K562 (cell line): ENCODE results near the gene ECT2. TPM values are rescaled to one million over a fixed set of nuclear protein-coding genes. Genes with fewer than 3 reads are reported as not detected.

Experiments used
- BHLHE40 ChIP-seq: IDR thresholded peaks from 2 replicates; pipeline ENCODE4 v1.6.1; 2011; ENCODE audit warnings: low read length, improper control_type of control experiment
- ETV1 ChIP-seq: fragments of 450-650 bp; conservative IDR thresholded peaks from 2 replicates; pipeline ENCODE4 v1.6.1; 2016; ENCODE audit warnings: missing genetic modification characterization, control low read depth, low read depth, missing compliant biosample characterization
- FOXP1 ChIP-seq: sonication (generic); formaldehyde crosslinking; IDR thresholded peaks from 2 replicates; pipeline ENCODE4 v1.8.0; 2022; ENCODE audit warnings: mild to moderate bottlenecking, missing genetic modification reagents
- GATAD2A ChIP-seq: fragments of 450-650 bp; IDR thresholded peaks from 2 replicates; pipeline ENCODE4 v1.6.1; 2017
- IRF2 ChIP-seq: sonication (generic); formaldehyde crosslinking; IDR thresholded peaks from 2 replicates; pipeline ENCODE4 v1.8.1; 2022; ENCODE audit warnings: mild to moderate bottlenecking, missing genetic modification reagents
- MEF2A ChIP-seq: IDR thresholded peaks from 2 replicates; pipeline ENCODE4 v1.6.1; 2011; ENCODE audit warnings: low read depth, mild to moderate bottlenecking, low read length, moderate library complexity; ENCODE audit not compliant: control insufficient read depth
- POLR2H ChIP-seq: IDR thresholded peaks from 2 replicates; pipeline ENCODE4 v1.6.1; 2016; ENCODE audit warnings: missing genetic modification characterization, low read depth, mild to moderate bottlenecking, control low read depth, missing compliant biosample characterization, moderate library complexity
- polyA plus RNA-seq, 8 experiments: library from polyadenylated mRNA; depleted of rRNA in 4 of 8; stranded (reverse) in 5 of 8; unstranded in 3 of 8; fragments of >200 nt; fragmentation: Nextera tagmentation in 2 of 8; fragmentation: Illumina TruSeq in 1 of 8; extraction: Ambion mirVana in 2 of 8; extraction: Trizol in 1 of 8; gene quantifications; 2 replicates each; pipeline versions ENCODE4 v1.2.1 to v1.2.3, GENCODE V29; 2011 to 2014; ENCODE audit warnings: inconsistent platforms in 1 of 8, missing spikeins in 1 of 8
- total RNA-seq, 7 experiments: library from RNA; depleted of rRNA in 6 of 7; stranded (reverse); fragments of >200 nt in 6 of 7; fragmentation: Illumina TruSeq in 2 of 7; extraction: Trizol in 2 of 7; gene quantifications; 2 replicates each; pipeline versions ENCODE4 v1.2.1 to v1.2.3, GENCODE V29; 2011 to 2021; ENCODE audit warnings: low replicate concordance in 1 of 7
- TF ChIP-seq, protein P1 (sequence below): IDR thresholded peaks from 3 replicates; pipeline ENCODE4 v1.6.1; 2011; ENCODE audit warnings: borderline replicate concordance, mild to moderate bottlenecking, moderate library complexity; ENCODE audit not compliant: insufficient read length; ENCODE audit errors: extremely low read depth

The ECT2 gene
- total and polyA plus RNA-seq, 9 of the 15 experiments (the other 6 are each of a cell fraction or from before 2014, with no cell fraction given), result 19.0 to 53.0 (median 36.5) TPM

DNA sequence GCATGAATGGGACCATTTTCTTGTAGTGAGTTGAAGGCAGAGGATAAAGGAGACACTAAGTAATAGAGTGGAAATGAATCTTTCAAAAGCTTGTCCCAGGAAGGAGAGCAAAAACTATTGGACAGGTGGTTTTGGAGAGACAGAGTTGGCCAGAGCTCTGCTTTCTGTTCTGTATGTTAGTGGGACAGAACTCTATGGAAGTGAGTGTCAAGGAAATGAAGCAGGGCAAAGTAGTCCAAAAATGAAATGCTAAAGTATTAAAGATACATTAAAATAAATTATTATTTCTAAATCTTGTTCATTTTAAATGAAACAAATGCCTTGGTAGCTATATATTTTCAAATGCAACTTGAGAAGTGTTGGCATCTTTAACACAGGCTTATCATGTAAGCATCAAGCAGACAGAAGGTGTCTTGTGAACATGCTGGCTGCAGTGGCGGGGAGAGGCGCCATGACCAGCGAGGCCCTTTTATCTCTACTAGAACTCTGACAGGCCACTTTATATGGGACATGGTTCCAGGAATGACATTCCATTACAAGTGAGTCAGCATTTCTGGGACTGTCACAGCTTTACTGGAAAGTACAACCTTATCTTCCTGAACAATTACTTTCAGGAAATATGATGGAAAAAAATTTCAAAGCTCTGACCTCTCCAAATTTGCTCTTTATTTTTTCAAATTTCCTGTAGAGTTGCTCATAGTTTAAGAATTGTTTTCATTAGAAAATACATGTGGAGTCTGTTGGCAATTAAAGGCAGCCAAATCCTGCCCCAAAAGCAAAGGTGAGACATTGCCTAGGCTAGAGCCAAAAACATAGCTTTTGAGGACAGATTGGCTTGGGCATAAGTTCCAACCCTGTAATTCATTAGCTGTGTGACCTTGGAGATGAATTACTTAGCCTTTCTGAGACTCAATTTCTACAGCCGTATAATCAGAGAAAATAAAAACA lies 106.5 kb downstream of the ECT2 start (continued):
- TF ChIP-seq FOXP1 (no peak), BHLHE40 (no peak), POLR2H (tag) (0 out of 2 replicates have a peak, but pooled peaks have one; percentile 12), ETV1 (no peak), IRF2 (CRISPR knock-in tag) (no peak), GATAD2A (0 out of 2 replicates have a peak, but pooled peaks have one; percentile 53), MEF2A (no peak)
- TF ChIP-seq, protein P1, sequence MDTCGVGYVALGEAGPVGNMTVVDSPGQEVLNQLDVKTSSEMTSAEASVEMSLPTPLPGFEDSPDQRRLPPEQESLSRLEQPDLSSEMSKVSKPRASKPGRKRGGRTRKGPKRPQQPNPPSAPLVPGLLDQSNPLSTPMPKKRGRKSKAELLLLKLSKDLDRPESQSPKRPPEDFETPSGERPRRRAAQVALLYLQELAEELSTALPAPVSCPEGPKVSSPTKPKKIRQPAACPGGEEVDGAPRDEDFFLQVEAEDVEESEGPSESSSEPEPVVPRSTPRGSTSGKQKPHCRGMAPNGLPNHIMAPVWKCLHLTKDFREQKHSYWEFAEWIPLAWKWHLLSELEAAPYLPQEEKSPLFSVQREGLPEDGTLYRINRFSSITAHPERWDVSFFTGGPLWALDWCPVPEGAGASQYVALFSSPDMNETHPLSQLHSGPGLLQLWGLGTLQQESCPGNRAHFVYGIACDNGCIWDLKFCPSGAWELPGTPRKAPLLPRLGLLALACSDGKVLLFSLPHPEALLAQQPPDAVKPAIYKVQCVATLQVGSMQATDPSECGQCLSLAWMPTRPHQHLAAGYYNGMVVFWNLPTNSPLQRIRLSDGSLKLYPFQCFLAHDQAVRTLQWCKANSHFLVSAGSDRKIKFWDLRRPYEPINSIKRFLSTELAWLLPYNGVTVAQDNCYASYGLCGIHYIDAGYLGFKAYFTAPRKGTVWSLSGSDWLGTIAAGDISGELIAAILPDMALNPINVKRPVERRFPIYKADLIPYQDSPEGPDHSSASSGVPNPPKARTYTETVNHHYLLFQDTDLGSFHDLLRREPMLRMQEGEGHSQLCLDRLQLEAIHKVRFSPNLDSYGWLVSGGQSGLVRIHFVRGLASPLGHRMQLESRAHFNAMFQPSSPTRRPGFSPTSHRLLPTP, result no peak
